GM18870 (cell line): ENCODE data around the gene FRMD4B.
A peak's percentile ranks its signal among the peaks of the same experiment; 100 is the strongest.
"Not testable (repeated sequence)": the region's sequence is repeated elsewhere in the genome, so short reads cannot be mapped to it uniquely, and the experiment has no call there.

Experiments used
- ATAC-seq: cut with Tn5 transposase; IDR thresholded peaks from one replicate; pipeline ENCODE4 v1.9.1; 2021; ENCODE audit warnings: moderate library complexity; ENCODE audit not compliant: unreplicated experiment

Gene FRMD4B

DNA sequence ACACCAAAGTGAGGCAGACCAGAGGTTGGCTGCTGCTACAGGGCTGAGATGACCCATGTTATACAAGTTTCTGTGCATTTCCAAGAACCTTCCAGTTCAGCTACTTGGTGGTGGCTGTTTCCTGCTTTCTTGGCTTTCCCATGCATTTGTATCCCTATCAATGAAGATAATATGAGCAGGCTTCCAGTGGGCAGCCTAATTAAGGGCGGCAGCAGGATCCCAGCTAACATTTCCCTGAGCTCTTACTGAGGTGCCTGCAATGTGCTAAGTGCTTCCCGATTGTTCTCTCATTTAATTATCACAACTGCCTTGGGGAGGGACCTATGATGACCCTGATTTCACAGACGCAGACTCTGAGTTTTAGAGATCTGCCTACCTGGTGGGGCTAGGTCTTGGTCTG, 95.5 kb downstream of the FRMD4B start:
- no peak for ATAC-seq

GRCh38 chr3:69290006-69290405, 95.9 kb downstream of the FRMD4B start:
- no peak for ATAC-seq

DNA sequence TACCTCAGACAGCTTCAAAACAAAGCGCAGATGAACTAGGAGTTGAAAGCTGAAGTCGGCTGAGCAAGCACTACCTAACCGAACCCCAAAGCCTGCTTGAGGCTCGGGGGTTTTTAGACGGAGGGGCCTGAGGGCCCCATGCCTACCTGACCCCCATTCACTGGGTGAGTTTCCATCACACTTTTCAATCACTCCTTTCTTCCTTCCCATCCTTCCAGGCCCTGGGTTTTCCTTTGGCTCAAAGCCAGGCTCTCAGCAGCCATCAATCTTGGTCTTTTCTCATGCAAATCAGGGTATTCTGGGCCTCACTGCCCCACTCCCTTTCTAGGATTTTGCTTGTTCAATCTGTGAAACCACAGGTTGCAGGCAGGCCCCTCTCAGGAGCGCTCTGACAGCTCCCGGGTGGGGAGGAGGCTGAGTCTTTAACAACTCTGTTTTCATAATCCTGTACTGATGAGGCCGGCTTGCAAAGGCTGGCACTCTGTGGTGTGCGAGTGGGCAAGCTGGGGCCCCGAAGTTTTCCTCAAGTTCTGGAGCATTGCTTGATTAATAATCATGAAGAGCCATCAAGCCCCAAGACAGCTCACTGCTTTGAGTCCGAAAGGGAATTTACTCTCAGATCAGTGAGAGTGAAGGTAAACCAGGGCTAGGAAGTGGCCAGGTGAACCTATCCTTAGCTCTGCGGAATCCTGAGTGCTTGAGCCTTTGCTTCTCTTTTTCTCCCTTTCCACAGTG, 97.6 kb downstream of the FRMD4B start:
- peak; percentile 53 for ATAC-seq

DNA sequence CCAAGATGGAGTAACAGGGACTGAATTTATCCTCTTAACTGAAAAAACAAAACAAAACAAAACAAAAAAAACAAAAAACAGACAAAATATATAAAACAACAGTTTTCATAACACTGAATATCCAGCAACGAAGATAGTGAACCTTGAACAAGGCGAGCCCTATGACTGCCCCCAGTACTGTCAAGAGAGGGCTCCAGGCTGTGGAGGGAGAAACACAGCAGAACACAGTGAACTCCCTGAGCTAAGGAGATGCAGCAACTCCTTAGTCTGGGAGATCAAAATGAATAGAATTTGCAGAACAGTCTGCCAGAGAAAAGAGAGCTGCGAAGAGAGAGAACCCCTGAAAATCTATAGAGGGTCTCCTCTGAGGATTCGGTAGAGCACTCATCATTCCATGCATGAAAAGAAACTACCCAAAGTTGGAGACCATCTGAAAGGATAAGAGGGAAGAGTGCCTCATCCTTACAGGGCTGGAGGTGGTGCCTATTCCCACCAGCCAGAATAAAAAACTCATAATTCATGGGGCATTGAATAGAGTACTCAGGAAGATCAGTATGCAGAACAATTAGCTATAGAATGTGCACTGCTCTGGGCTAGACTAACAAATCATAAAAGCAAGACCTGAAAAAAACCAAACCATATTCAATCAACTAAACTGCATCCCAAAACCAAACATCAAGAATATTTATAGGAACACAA, 101.8 kb downstream of the FRMD4B start:
- no peak for ATAC-seq

GRCh38 chr3:69283496-69283895, 102.4 kb downstream of the FRMD4B start:
- ATAC-seq = no peak

DNA sequence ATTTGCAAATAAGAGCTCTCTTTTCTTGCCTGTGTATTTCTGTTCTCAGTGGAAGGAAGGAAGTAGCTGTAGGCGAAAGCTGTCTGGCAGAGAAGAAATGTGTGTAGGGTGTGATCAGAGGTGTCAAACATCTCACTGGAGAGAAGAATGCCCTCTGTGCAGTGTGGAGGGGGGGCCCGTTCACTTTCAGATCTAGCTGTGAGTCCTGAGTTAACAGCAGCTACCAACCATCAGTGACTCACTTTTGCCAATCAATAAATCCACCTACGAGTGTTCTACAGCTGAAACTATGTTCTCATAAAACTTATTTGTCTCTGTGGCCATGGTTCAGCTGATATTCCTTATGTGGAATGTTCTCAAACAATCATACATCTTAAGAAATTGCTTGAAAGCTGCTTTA, 103.7 kb downstream of the FRMD4B start:
- ATAC-seq = no peak

- not testable (repeated sequence) for ATAC-seq
These were observed 108.5 kb downstream of the FRMD4B start for GRCh38 chr3:69277403-69277802.

GRCh38 chr3:69276884-69277283, 109.0 kb downstream of the FRMD4B start:
- ATAC-seq = no peak

DNA sequence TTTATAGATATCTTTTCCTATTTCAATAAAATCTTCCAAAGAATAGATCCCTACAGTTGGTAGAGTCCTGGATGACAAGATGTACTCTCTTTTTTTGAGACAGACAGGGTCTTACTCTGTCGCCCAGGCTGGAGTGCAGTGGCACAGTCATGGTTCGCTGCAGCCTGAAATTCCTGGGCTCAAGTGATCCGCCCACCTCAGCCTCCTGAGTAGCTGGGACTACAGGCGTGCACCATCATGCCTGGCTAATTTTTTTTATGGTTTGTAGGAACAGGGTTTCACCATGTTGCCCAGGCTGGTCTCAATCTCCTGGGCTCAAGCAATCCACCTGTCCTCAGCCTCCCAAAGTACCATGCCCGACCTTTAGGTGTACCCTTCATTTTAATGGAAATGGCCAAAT, 109.7 kb downstream of the FRMD4B start:
- ATAC-seq = not testable (repeated sequence)

- no peak for ATAC-seq
These were observed 112.0 kb downstream of the FRMD4B start for GRCh38 chr3:69273896-69274295.

GRCh38 chr3:69272556-69272955, 113.3 kb downstream of the FRMD4B start:
- no peak for ATAC-seq

DNA sequence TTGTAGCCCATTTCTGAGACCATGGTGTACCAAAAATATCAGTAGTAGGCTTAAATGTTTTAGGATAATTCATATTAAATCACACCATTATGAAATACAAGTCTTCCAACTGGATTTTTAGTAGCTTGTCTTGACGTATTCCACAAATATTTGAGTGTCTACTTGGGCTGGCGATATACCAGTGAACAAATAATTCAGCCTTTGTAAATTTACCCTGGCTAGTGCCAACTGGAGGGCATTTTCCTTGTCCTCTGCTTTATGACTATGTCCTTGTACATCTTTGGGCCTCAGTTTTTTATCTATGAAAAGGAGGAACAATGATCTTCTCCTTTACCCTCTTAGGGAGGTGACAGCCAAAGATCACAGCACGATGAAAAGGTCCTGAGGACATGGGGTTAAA, 114.8 kb downstream of the FRMD4B start:
- ATAC-seq = no peak

DNA sequence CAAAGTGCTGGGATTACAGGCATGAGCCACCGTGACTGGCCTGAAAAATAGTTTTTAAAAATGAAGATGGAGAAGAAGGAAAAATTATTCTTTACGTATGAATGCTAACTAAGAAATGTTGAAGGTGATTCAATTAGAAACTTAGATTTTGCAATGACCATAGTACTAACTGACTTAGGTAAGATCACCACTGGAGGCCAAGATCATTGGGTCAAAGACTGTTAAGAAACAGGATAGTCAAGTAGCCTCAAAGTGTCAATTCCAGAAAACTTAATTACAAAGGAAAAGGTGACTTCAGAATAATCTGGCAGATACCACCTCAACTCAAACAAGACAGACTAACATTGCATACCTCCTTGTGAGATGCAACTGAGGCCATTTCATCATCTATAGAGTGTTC, 119.3 kb downstream of the FRMD4B start:
- ATAC-seq = no peak

DNA sequence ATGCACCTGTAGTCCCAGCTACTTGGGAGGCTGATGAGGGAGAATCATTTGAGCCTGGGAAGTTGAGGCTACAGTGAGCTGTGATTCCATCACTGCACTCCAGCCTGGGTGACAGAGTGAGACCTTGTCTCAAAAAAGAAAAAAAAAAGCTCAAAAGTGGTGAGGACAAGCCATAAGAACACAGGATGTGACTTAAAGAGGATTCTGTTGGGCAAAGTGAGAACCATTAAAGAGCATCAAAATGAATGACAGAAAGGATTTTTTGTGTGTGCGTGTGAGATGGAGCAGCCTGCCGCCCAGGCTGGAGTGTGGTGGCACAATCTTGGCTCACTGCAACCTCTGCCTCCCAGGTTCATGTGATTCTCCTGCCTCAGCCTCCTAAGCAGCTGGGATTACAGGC, 119.8 kb downstream of the FRMD4B start:
- ATAC-seq = not testable (repeated sequence)

DNA sequence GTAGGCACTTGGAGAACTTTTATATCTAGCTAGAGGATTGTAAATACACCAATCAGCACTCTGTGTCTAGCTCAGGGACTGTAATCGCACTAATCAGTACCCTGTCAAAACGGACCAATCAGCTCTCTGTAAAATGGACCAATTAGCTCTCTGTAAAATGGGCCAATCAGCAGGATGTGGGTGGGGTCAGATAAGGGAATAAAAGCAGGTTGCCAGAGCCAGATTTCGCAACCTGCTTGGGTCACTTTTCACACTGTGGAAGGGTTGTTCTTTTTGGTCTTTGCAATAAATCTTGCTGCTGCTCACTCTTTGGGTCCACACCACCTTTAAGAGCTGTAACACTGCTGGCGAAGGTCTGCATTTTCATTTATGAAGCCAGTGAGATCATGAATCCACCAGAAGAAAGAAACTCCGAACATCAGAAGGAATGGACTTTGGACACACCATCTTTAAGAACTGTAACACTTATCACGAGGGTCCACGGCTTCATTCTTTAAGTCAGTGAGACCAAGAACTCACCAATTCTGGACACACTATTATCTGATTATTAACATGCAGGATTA, 125.0 kb downstream of the FRMD4B start:
- not testable (repeated sequence) for ATAC-seq

DNA sequence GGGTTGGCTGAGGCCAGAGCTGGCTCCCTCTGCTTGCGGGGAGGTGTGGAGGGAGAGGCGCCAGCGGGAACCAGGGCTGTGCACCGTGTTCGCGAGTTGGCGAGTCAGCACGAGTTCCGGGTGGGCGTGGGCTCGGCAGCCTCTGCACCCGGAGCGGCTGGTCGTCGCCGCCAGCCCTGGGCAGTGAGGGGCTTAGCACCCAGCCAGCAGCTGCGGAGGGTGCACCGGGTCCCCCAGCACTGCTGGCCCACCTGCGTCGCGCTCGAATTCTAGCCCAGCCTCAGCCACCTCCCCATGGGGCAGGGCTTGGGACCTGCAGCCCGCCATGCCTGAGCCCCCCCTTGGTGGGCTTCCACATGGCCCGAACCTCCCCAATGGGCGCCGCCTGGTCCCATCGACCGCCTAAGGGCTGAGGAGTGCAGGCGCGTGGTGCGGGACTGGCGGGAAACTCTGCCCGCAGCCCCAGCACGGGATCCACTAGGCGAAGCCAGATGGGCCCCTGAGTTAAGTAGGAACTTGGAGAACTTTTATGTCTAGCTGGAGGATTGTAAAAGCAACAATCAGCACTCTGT, 125.6 kb downstream of the FRMD4B start:
- ATAC-seq = no peak

- ATAC-seq = no peak
These were observed 126.8 kb downstream of the FRMD4B start for GRCh38 chr3:69259125-69259524.

DNA sequence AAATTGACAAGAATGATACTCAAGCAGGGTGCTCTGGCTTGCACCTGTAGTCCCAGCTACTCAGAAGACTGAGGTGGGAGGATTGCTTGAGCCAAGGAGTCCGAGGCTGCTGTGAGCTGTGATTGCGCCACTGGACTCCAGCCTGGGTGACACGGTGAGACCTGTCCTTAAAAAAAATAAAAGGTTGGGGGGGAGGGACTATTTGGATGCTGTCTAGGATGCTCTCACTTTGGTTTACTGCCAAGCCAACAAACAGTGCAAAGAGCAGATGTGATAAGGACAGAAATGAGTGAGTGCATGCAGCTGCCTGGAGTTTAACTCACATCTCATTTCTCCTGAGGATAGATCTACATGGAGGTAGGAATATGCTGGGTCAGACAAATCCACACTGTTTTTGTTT, 130.0 kb downstream of the FRMD4B start:
- no peak for ATAC-seq

DNA sequence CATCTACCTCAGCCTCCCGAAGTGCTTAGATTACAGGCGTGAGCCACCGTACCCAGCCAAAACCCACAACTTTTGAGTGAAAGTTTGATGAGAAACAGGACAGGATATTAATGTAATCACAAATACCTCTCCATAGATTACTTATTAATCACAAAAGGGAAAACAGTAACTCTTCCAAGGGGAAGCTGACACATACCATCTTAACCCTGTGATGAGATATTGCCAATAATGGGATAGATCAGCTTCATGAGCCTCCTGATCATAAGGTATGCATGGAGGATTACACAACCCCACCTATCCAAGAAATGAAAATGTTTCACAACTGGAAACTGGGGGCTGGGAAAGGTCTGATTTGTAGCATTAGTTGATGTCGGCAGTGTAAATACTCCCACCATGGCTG, 131.5 kb downstream of the FRMD4B start:
- ATAC-seq = no peak

DNA sequence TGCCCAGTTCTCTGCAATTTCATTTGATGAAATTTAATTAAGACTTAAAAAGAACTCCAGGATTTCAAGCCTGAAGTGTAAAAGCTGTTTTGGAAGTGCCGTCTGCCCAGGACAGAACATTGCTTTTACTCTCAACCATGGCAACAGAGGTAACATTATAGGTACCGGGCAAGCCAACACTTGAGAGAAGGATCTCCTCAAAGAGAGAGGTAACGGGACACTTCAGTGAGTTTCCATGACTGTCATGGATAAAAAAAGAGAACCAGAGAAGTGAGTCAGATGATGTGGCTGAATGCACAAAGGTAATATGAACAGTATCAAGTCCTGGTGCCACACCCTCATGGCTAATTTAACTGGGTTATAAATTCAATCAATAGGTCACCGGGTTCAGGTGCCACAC, 133.3 kb downstream of the FRMD4B start:
- ATAC-seq = no peak

DNA sequence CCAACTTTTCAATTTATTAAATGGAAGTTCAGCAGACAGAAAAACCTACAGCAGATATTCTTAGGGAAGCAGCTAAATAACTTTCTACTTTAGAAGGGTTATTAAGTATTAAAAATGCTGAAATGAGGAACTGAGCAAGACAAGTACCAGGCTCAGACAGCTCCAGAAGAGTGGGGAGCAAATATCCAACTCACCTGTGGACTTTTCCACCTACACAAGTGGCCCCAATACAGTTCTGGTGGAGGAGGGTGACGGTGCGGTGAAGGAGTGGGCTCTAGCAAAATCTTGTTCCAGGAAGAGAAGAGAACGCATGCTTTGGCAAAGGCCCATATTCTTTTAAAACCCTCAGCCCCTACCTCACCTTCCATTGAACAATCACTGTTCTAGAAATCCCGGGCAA, 133.7 kb downstream of the FRMD4B start:
- ATAC-seq = no peak
